22Rv1 (cell line): ENCODE data around the gene THOC5.

Source experiments
- H3K27ac ChIP-seq: fragments of 450-650 bp; 2 replicates; pipeline ENCODE4 v1.5.1; 2017
- ZFX ChIP-seq: fragments of 450-650 bp; IDR thresholded peaks from 2 replicates; pipeline ENCODE4 v1.6.1; 2017; ENCODE audit warnings: antibody characterized with exemption, borderline replicate concordance
- TF ChIP-seq, protein P1 (sequence below): fragments of 450-650 bp; IDR thresholded peaks from 2 replicates; pipeline ENCODE4 v1.5.1; 2017; ENCODE audit warnings: mild to moderate bottlenecking

Gene THOC5

DNA sequence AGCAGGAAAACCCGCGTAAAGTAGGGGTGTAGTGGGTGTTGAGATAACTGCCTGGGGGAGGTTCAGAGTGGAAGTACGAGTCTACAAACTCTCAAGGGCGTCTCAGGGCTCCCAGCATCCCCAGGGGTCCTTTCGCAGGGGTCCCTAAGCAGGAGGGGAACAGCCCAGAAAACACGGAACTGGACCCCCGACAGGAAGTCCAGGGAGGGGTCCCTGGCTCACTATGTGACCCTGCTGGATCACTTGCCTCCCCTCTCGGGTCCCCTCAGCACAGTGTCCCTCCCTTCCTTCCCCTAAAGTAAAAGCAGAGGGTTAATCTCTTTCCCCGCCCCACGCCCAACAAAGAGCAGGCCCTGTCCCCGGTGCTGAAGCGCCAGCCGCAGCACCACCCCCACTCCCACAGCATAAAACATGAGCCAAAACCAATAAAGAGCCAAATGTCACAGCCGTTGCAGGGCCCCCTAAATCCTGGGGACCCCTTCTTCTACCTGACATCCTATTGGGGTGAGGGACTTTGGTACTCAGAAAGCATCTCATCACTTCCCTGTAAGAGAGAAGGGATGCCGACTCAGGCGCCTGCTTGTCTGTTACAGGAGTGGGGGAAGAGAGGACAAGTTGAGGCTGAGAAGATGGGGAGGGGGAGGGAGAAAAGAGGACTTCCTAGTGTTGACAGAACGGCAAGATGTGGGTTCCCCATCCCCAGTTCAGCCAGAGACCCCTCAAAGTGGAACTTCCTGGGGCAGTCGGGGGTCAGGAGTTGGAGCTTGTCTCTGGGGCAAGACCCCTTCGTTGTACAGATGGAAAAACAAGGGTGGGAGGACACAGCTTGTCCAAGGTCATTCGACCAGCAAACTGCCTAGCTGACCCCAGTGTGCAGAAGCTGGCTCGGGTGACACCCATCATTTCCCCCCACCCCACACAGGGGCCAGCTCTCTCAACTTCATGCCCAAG, 75.0 kb downstream of the THOC5 start:
- no peak for TF ChIP-seq ZFX
- TF ChIP-seq, protein P1, sequence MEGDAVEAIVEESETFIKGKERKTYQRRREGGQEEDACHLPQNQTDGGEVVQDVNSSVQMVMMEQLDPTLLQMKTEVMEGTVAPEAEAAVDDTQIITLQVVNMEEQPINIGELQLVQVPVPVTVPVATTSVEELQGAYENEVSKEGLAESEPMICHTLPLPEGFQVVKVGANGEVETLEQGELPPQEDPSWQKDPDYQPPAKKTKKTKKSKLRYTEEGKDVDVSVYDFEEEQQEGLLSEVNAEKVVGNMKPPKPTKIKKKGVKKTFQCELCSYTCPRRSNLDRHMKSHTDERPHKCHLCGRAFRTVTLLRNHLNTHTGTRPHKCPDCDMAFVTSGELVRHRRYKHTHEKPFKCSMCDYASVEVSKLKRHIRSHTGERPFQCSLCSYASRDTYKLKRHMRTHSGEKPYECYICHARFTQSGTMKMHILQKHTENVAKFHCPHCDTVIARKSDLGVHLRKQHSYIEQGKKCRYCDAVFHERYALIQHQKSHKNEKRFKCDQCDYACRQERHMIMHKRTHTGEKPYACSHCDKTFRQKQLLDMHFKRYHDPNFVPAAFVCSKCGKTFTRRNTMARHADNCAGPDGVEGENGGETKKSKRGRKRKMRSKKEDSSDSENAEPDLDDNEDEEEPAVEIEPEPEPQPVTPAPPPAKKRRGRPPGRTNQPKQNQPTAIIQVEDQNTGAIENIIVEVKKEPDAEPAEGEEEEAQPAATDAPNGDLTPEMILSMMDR = no peak
- H3K27ac ChIP-seq = peak overlapping the region; percentile 65

DNA sequence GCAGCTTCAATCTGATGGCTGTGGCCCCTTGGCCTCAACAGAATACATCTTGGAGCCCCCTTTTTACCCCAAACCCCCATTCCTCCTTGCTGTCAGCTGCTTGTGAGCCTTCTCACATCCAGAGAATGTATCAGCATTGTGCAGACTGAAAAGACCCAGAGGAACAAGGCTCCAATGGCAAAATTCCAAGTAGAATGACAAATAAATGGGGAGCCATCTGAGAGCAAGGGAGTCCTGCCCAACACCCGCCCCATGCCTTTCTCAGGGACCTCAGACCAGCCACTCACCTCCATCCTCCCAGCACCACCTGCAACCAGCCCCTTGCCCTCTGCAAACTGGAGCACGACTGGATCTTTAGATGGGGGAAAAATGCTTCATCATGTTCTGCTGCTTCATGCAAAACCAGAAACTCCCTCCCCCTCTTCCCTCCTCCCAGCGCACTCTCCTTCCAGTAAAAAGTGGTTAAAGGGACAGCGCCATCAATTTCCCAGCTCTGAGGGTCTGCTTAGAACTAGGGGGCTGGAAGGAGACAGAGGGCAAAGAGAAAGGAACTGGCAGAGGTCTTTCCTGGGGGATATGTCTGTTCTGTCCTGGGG, 75.7 kb downstream of the THOC5 start:
- peak overlapping the region; percentile 65 for H3K27ac ChIP-seq
- TF ChIP-seq ZFX = no peak
- TF ChIP-seq, protein P1 = no peak

DNA sequence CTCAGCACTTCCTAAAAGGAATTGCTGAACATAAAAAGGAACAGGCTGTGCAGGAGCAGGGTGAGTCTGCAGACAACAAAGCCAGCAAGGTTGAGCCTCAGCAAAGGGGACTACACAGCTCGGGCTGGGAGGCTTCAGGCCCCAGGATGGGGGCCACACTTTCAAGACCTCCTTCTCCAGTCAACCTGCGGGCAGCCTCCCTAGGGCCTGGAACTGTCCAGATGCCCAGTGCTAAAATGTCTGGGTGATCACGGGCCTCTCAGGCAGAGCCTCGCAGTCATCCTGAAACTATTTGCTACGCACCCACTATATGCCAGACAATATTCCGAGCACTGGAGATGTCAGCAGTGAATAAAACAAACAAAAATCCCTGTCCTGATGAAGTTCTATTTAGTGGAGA, 77.4 kb downstream of the THOC5 start:
- H3K27ac ChIP-seq = no peak overlapping the region
- TF ChIP-seq, protein P1 = no peak
- no peak for TF ChIP-seq ZFX

DNA sequence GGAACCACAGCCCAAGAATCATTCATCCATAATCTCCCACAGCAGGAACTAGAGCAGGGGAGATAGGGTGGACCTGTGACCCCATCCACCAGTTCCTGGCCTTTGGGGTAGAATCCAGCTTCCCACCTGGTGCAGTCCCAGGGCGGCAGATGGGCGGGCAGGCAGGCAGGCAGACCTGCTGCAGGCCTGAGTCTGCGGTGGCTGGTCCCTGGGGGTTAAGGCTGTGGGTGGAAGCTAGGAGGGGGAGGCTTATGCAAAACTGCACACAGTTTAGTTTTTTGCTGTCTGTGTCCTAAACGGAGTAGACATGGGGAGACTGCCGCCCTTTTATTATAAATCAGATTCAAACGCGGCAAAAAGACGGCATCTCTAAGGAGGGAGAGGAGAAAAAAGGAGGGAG, 78.0 kb downstream of the THOC5 start:
- TF ChIP-seq, protein P1 = no peak
- no peak for TF ChIP-seq ZFX
- no peak overlapping the region for H3K27ac ChIP-seq

DNA sequence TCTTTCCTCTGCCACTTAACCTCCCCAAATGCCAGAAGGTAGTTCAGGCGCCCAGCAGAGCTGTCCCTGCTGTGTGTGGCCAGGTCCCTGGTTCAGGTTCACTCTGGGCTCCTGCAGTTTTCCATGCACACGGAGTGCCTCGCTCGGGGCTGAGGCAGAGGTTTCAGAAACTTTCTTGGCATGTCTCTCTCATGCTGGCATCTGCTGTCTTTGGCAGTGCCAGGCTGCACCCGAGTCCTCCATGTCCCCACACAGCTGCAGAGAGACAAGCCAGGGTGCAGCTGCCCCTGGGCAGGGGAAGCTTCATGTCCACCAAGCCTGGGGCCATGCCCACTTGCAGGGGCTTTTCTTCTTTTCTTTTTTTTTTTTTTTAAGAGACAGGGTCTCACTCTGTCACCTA, 80.6 kb downstream of the THOC5 start:
- TF ChIP-seq ZFX = no peak
- TF ChIP-seq, protein P1 = no peak
- no peak overlapping the region for H3K27ac ChIP-seq

DNA sequence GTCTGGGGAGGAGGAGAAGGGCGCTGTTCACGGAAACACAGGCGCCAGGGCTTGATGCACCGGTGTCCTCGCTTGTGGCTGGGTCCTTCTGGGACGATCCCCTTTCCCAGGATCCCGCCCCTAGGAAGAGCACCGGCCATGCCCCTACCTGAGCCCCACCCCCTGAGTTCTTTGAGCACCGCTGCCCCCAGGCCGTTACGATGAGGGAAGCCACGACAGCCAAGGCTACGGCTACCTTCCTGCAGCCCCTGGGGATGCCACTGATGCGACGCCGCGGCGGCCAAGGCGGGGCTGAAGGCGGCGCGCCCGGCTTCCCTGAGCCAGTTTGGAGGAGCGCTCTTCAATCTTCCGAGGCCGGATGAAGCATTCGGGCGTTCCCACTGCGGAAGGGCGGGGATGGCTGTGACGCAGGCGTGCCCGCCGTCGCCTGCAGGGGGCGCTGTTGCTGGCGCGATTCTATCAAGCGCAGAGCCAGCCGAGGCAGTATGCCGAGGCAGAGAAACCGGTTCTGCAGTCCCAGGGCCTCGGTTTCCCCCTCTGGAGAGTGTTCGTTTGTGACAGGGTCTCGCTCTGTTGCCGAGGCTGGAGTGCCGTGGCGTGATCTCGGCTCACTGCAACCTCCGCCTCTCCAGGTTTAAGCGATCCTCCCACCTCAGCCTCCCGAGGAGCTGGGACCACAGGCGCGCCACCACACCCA, 83.2 kb downstream of the THOC5 start:
- TF ChIP-seq, protein P1 = peak; percentile 98
- no peak for TF ChIP-seq ZFX
- no peak overlapping the region for H3K27ac ChIP-seq

DNA sequence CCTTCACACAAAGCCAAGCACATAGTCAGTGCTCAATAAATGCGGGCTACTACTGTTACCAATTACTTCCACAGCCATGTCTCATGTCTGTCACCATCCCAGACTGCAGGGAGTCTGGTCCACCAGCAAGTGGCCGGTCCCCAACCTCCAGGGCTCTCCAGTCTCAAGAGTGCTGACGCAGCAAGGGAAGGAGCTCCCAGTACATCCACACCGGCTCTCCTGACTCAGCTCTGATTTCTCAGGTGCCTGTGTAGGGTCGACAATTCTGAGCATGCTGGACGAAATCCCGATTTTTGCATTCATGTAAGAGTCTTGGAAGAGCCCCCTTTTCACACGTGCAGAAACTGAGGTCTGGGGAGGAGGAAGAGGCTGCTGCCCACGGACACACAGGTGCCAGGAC, 83.8 kb downstream of the THOC5 start:
- TF ChIP-seq ZFX = no peak
- TF ChIP-seq, protein P1 = no peak
- no peak overlapping the region for H3K27ac ChIP-seq
